SK-N-SH treated with all-trans-retinoic acid at 6 μM for 48 hours (cell line): ENCODE data around the gene UBE2D4.
A peak's percentile ranks its signal among the peaks of the same experiment; 100 is the strongest.

Source experiments
- ATAC-seq: fragments of 200-7000 bp; cut with Tn5 transposase; 3 replicates; pipeline ENCODE4 v1.9.1; 2020; ENCODE audit warnings: mild to moderate bottlenecking, moderate library complexity
- ARNTL ChIP-seq: fragments of 450-650 bp; formaldehyde crosslinking; IDR thresholded peaks from 2 replicates; pipeline ENCODE4 v1.5.0; 2020; ENCODE audit warnings: low read depth, mild to moderate bottlenecking, moderate library complexity, borderline replicate concordance
- BACH2 ChIP-seq: fragments of 250-450 bp; sonication (Bioruptor Pico); IDR thresholded peaks from 2 replicates; pipeline ENCODE4 v1.9.0; 2021; ENCODE audit warnings: mild to moderate bottlenecking, borderline replicate concordance
- CREB5 ChIP-seq: fragments of 250-450 bp; sonication (Bioruptor Pico); IDR thresholded peaks from 2 replicates; pipeline ENCODE4 v1.5.1; 2020; ENCODE audit warnings: low read depth, mild to moderate bottlenecking, moderate library complexity
- CSDC2 ChIP-seq: fragments of 250-450 bp; sonication (Bioruptor Pico); IDR thresholded peaks from 2 replicates; pipeline ENCODE4 v1.5.0; 2020; ENCODE audit warnings: mild to moderate bottlenecking, moderate library complexity
- CSRNP3 ChIP-seq: fragments of 250-450 bp; sonication (Bioruptor Pico); IDR thresholded peaks from 2 replicates; pipeline ENCODE4 v1.5.1; 2021; ENCODE audit warnings: mild to moderate bottlenecking, moderate library complexity
- ESRRG ChIP-seq: fragments of 250-450 bp; sonication (Bioruptor Pico); IDR thresholded peaks from 2 replicates; pipeline ENCODE4 v1.6.1; 2021; ENCODE audit warnings: mild to moderate bottlenecking
- GLIS3 ChIP-seq: fragments of 250-450 bp; sonication (Bioruptor Pico); IDR thresholded peaks from 2 replicates; pipeline ENCODE4 v1.5.0; 2020; ENCODE audit warnings: mild to moderate bottlenecking, moderate library complexity
- ISL1 ChIP-seq: fragments of 250-450 bp; sonication (Bioruptor Pico); IDR thresholded peaks from 2 replicates; pipeline ENCODE4 v2.1.2; 2022; ENCODE audit warnings: mild to moderate bottlenecking, moderate library complexity
- OSR1 ChIP-seq: fragments of 250-450 bp; sonication (Bioruptor Pico); IDR thresholded peaks from 2 replicates; pipeline ENCODE4 v1.8.0; 2022; ENCODE audit warnings: moderate library complexity, mild to moderate bottlenecking, inconsistent platforms
- POU6F1 ChIP-seq: fragments of 250-450 bp; sonication (Bioruptor Pico); IDR thresholded peaks from 2 replicates; pipeline ENCODE4 v1.8.0; 2021; ENCODE audit warnings: low read depth, mild to moderate bottlenecking, moderate library complexity, borderline replicate concordance
- PPARA ChIP-seq: fragments of 250-450 bp; sonication (Bioruptor Pico); IDR thresholded peaks from 2 replicates; pipeline ENCODE4 v1.5.0; 2020; ENCODE audit warnings: mild to moderate bottlenecking, borderline replicate concordance
- RARB ChIP-seq: fragments of 250-450 bp; sonication (Bioruptor Pico); IDR thresholded peaks from 2 replicates; pipeline ENCODE4 v1.8.0; 2021; ENCODE audit warnings: mild to moderate bottlenecking, moderate library complexity
- SNAI2 ChIP-seq: fragments of 250-450 bp; sonication (Bioruptor Pico); IDR thresholded peaks from 2 replicates; pipeline ENCODE4 v1.5.0; 2020; ENCODE audit warnings: mild to moderate bottlenecking, moderate library complexity
- TCF4 ChIP-seq: fragments of 250-450 bp; sonication (Bioruptor Pico); IDR thresholded peaks from 2 replicates; pipeline ENCODE4 v1.8.0; 2021; ENCODE audit warnings: mild to moderate bottlenecking, moderate library complexity, borderline replicate concordance
- TOX ChIP-seq: fragments of 250-450 bp; sonication (Bioruptor Pico); IDR thresholded peaks from 2 replicates; pipeline ENCODE4 v1.8.0; 2021; ENCODE audit warnings: mild to moderate bottlenecking, moderate library complexity, borderline replicate concordance
- TSHZ2 ChIP-seq: fragments of 250-450 bp; sonication (Bioruptor Pico); IDR thresholded peaks from 2 replicates; pipeline ENCODE4 v1.5.0; 2020; ENCODE audit warnings: mild to moderate bottlenecking, moderate library complexity
- ZC3H10 ChIP-seq: fragments of 250-450 bp; sonication (Bioruptor Pico); IDR thresholded peaks from 2 replicates; pipeline ENCODE4 v1.5.1; 2021; ENCODE audit warnings: mild to moderate bottlenecking, moderate library complexity
- ZFP3 ChIP-seq: fragments of 250-450 bp; sonication (Bioruptor Pico); IDR thresholded peaks from 2 replicates; pipeline ENCODE4 v1.5.0; 2020; ENCODE audit warnings: mild to moderate bottlenecking, moderate library complexity
- ZFP30 ChIP-seq: fragments of 450-650 bp; formaldehyde crosslinking; IDR thresholded peaks from 2 replicates; pipeline ENCODE4 v1.5.0; 2022; ENCODE audit warnings: mild to moderate bottlenecking, moderate library complexity
- ZNF565 ChIP-seq: fragments of 450-650 bp; formaldehyde crosslinking; conservative IDR thresholded peaks from 2 replicates; pipeline ENCODE4 v1.5.0; 2020; ENCODE audit warnings: low read depth, mild to moderate bottlenecking, moderate library complexity
- ZNF70 ChIP-seq: fragments of 450-650 bp; formaldehyde crosslinking; IDR thresholded peaks from 2 replicates; pipeline ENCODE4 v1.5.0; 2020; ENCODE audit warnings: mild to moderate bottlenecking, moderate library complexity
- ZNF8 ChIP-seq: fragments of 450-650 bp; formaldehyde crosslinking; IDR thresholded peaks from 2 replicates; pipeline ENCODE4 v1.5.0; 2020; ENCODE audit warnings: mild to moderate bottlenecking, moderate library complexity

The UBE2D4 gene

DNA sequence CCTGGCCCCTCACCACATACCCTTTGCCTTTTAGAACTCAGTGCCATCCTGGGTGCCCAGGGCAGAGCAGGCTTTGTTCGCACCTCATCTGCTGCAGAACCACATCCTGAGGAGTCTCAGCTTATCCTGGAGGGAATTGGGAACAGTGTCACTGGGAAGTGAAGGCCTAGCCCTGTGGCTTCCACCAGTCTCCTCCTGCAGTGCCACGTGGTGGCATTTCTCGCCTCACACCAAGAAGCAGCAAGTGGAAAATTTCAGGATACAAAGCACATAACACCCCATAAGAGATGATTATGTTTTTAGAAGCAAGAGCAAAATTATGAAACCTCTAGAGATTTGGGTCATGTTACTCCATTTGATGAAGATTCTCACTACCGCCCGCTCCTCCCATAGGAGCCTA is 26.8 kb downstream of the UBE2D4 start:
- no peak for ATAC-seq
- TF ChIP-seq ZNF8 (CRISPR knock-in tag) (no peak), SNAI2 (CRISPR knock-in tag) (no peak), ESRRG (CRISPR knock-in tag) (no peak), TOX (no peak), ARNTL (no peak), PPARA (CRISPR knock-in tag) (no peak), CSRNP3 (CRISPR knock-in tag) (no peak), ZFP3 (CRISPR knock-in tag) (no peak), ZNF70 (CRISPR knock-in tag) (no peak), TSHZ2 (CRISPR knock-in tag) (no peak), RARB (CRISPR knock-in tag) (no peak), ZFP30 (CRISPR knock-in tag) (no peak), BACH2 (no peak), ZC3H10 (CRISPR knock-in tag) (no peak), CSDC2 (CRISPR knock-in tag) (no peak), CREB5 (CRISPR knock-in tag) (no peak), GLIS3 (no peak), ISL1 (CRISPR knock-in tag) (no peak), TCF4 (CRISPR knock-in tag) (no peak), ZNF565 (CRISPR knock-in tag) (no peak)

GRCh38 chr7:43954524-43955228 is 28.4 kb downstream of the UBE2D4 start:
- TF ChIP-seq ZC3H10 (CRISPR knock-in tag), result no peak
- ATAC-seq, result peak; percentile 96

DNA sequence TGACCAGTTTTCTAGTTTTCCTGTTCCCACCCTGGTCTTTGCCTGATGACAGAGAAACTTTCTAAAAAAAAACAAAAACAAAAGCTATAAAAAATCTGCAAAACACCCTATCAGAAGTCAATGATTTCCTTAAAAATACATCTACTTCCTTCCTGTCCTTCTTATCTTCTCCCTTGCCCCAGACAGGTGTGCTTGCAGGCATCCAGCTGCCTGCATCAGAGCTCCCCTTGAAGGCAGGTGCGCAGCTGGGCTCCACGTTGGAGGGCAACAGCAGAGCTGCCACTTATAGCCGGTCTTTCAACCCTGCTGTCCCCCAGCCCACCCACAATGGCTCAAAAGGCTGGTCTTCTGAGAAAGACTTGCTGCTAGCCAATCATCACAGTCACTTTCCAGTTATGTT is 29.8 kb downstream of the UBE2D4 start:
- no peak for ATAC-seq
- TF ChIP-seq ZNF8 (CRISPR knock-in tag) (no peak), ZC3H10 (CRISPR knock-in tag) (no peak), SNAI2 (CRISPR knock-in tag) (no peak), GLIS3 (no peak), ARNTL (no peak), TCF4 (CRISPR knock-in tag) (no peak)

DNA sequence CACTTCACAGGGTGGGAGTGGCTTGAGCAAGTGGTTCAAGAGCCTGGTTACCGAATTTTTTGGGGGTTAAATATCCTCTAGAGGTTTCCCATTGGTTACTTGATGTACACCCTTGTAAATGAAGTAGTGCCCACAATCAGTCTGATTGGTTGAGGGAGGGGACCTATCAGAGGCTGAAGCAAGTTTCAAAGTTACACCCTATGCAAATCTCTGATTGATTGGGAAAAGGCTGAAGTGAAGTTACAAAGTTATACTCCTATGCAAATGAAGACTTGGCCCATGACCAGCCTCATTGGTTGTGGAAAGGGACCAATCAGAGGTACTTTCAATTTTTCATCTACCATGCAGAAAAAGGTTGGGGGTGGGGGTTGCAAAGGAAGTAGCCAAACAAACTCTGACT is 34.7 kb downstream of the UBE2D4 start:
- no peak for ATAC-seq
- no peak for TF ChIP-seq ARNTL
- TF ChIP-seq SNAI2 (CRISPR knock-in tag), result no peak
- TF ChIP-seq TSHZ2 (CRISPR knock-in tag), result no peak
- no peak for TF ChIP-seq ZFP30 (CRISPR knock-in tag)
- TF ChIP-seq BACH2, result no peak
- TF ChIP-seq CSRNP3 (CRISPR knock-in tag), result no peak
- no peak for TF ChIP-seq OSR1
- no peak for TF ChIP-seq ZNF70 (CRISPR knock-in tag)
- no peak for TF ChIP-seq ZC3H10 (CRISPR knock-in tag)
- no peak for TF ChIP-seq ZFP3 (CRISPR knock-in tag)
- TF ChIP-seq TOX, result no peak
- TF ChIP-seq POU6F1 (CRISPR knock-in tag), result no peak
- TF ChIP-seq PPARA (CRISPR knock-in tag), result no peak
